GM18511 (cell line): ENCODE data around the gene GRIK4.
A peak's percentile ranks its signal among the peaks of the same experiment; 100 is the strongest.

Source experiments
- ATAC-seq: cut with Tn5 transposase; IDR thresholded peaks from one replicate; pipeline ENCODE4 v1.9.1; 2021; ENCODE audit warnings: mild to moderate bottlenecking, moderate library complexity; ENCODE audit not compliant: unreplicated experiment

The GRIK4 gene

DNA sequence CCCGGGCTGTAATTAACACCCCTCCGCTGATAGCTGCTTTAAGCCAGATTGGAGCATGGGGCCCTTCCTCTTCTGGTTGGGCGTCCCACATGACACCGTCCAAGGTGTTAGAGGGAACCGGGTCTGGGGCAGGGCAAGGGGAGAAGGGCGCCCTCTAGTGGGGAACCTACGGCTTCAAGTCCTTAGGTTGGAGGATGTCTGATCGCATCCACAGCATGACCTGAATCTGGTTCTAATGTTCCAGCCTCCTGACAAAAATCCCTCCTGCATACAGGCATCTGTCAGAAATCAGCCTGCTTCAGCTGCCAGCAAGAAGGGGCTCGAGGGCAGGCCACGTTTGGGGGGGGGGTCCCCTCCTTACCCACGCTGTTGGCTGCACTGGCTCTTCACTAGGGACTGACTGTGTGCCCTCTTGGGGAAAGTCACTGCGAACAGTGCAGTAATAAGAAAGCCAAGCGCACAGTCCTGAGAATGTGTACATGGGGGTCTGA, 418.2 kb downstream of the GRIK4 start:
- no peak for ATAC-seq

DNA sequence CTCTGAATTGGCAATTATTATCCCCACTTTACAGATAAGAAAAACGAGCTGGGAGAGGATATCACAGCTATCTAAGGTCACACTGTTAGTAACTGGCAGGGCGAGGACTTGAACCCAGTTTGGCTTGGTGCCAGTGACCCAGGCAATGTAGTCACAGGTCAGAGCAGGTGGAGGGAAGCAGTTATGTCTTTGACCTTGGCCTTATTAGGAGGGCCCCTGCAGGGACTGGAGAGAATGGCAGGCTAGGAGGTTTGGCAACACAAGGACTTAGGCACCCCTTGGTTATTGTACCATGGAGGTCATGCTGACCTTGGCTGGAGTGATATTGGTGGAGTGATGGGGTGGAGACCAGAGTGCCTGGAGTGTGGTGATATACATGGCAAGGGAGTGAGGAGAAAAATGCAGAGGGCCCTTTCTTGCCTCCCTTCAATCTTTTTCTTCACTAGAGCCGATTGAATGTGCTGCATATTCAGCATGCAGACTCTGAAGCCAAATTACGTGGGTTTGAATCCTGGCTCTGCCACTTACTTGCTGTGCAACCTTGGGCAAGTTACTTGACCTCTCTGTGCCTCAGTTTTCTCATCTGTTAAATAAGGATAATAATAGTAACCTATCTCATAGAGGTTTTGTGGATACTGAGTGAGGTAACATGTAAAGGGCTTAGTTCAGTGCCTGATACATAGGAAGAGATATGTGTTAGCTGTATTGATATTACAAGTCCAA, 419.7 kb downstream of the GRIK4 start:
- ATAC-seq, result no peak

DNA sequence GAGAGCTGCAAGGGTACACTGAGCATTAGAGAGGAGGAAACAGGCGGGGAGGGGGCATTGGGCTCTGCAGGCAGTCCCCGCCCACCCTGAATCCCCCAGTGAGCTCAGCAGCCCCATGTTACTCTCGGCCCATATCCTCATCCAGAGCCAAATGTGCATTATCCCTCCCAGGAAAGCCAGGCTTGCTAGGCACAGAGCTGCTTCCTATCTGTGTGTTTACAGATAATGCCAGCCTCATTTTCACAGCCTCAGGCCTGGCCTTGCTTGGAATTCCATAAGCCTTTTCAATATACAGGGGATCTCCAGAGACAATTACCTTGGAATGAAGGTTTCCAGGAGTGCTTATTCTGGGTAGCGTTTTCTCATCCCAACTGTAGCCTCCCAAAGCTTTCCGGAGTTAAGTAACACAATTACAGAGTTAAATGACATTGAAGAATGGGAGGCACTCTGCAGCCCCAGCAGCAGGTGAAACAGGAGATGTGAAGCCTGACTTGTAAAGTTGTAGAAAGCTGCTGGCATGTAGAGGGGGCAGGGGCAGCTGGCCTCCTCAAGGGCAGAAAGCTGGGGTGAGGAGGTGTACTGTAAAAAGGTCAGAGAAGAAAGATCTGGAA, 420.9 kb downstream of the GRIK4 start:
- ATAC-seq, result no peak

DNA sequence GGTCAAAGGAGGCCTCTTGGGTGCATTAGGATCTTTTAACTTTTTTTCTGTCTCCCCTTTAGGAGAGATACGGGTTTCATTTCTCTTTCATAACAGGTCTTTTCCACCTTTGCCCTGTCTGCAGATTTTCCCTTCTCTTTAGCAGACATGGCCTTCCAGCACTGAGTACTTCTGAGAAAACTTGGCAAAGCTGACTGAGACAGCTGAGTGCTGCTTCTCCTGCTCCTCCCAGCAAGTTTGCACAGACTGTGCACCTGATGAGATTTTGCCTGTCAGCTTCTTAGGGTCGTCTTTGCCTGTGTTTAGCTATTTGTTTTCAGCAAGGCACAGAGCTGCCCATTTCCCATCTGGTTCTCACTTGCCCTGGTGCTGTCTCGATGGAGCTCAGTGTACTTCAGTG, 424.8 kb downstream of the GRIK4 start:
- no peak for ATAC-seq

DNA sequence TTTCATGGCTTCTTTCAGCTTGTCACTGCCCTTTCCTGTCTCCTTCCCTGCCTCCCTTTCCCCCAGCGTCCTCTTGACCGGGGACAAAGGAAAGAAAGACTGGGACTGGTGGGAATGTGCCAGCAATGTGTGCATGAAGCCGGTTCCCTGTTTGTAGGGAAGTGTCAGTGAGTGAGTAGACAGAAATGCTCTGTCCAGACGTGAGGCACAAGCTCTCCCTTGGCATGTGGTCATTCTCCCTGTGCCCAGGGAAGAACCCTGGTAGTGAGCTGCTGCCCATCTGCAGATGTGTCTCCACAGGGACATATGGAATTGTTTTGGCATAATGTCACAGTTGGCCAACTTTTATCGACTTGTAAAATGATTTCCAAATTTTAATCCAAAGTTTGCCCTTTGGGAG, 426.0 kb downstream of the GRIK4 start:
- no peak for ATAC-seq

DNA sequence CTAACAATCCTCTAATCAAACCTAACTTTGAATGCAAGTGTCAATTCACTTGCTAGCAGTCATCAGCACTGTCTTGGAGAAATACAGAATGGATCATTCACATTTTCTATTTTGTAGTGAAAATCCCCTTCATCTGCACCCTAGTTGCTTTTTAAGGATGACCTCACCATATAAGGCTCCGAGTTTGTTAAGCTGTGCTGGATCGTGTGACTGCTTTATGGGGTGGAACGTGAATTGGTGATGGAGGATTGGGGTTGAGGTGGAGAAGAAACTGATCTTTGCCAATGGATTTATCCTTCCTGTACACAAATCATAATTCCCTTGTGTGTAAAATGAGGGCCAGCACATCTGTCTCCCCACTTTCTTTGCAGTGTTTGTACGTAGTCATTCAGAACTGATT, 426.7 kb downstream of the GRIK4 start:
- no peak for ATAC-seq

DNA sequence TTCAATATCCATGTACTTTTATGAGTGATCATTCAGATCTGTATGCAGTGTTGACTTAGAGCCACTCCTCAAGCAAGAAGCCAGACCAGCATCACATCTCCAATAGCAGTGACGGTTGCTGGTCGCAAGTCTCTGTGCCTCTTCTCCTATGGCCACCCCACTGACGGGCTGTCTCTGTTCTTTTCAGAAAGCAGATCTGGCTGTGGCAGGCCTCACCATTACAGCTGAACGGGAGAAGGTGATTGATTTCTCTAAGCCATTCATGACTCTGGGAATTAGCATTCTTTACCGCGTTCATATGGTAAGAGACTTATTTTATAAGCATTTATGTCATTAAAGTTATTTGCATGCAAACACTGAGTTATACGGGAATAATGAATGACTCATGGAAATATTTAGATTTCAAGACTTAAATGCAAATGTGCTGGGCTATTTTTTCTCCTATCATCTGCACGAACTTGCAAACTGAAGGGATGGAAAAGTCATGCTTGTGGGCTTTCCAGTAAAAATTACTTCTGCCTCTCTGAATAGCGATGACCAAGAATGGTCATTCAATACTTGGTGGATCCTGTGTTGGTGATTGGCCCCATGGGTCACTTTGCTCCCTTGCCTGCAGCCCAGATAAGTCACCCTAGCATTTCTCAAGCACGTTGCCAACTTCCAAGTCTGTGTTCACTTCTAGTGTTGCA, 428.8 kb downstream of the GRIK4 start:
- no peak for ATAC-seq

DNA sequence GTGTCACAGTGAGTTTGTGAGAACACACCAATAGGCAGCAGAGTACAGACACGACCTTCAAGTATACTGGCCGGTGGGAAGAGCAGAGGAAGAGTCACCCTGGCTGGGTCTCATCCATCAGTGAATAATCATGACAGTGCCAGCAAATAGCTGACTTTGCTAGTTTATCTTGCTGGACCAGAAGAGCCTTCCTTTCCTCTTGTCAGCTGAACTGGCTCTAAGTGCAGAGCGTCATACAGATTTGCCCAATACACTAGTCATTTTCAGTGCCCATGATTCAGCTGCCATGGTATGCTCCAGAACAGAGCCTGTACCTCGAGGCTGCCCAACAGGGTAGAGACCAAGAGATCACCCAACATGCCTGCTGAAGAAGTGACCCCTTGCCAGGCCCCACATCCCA, 429.5 kb downstream of the GRIK4 start:
- no peak for ATAC-seq

DNA sequence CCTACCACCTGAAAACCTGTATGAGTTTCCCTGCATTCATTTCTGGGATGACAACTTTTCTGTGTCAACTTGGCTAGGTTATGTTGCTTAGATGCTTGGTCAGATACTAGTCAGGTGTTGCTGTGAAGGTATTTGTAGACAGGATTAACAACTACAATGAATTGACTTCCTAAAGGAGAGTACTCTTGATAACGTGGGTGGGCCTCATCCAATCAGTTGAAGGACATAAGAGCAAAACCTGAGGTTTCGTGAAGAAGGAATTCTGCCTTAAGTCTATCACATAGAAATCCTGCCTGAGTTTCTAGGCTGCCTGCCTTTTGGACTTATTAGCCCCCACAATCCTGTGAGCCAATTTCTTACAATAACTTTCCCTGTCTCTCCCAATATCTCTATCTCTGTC, 431.2 kb downstream of the GRIK4 start:
- ATAC-seq, result no peak

DNA sequence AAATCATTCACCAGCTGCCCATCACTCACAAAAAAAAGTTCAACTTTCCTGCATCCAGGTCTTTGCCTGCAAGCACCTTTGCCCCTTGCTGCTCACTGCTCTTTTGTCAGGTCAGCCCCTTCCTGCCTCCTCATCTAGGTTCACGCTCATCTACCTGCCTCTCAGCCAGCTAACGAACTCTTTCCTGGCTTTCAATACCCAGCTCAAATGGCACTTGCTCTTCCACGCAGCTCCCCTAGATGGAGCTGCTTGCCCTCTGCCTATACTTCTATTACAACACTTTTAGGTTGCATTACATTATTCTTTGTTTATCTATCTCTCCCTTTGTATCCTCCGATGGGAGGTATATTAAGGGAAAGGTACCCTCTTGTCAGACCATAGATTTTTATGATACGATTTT, 433.5 kb downstream of the GRIK4 start:
- ATAC-seq, result no peak

DNA sequence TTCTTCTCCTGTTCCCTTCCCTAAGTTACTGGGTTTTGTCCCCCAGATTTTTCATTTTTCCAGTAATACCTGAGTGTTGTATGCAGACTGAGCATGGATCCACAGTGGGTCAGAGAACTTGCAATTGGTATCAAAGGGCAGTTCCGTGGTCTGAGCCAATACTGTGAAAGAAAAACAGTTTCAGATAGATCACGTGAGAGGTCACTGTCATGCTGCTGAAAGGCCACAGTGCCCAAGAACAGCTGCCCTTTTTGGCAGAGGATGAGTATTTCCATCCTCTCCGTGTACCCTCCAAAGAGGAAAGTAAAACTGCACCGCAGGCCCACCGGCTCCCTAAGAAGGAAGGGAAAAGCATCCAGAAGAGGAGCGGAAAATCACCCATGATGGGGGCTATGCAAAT, 439.3 kb downstream of the GRIK4 start:
- no peak for ATAC-seq

DNA sequence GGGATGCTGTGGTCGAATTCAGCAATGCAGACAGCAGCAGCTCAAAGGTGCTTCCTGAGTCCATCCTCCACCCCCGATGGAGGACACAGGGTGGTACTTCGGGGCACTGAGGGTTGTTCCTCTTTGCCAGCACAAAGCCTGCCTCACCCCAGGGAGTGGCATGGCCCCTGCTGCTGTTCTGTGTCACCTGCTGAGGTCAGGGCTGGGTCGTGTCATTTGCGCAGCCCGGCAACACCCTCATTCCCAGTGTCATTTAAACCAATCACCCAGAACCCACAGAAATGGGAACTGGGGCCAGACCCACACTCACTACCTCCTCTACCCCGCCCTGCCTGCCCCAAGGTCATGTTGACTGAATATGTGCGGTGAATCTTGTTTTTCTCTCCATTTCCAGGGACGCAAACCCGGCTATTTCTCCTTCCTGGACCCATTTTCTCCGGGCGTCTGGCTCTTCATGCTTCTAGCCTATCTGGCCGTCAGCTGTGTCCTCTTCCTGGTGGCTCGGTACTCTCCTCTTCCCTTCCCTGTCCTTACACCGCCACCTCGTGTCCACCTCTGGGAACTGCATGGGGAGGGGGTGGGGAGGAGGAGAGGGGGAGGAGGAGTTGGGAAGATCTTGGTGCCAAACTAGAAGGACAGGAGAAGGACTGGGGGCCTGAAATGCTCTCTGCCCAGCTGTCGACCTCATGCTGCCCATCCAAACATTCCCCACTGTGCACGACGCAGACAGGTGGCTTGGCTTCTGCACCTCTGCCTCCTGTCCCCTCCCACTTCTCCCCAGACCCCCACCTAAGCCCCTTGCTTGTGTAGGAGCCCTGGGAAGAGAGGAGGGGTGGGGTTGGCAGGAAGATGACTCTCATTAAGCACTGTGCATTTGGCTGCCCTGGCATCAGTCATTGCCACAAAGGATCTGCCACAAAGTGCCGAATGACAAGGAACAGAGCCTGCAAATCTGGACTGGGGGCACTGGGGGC, 441.2 kb downstream of the GRIK4 start:
- ATAC-seq, result peak; percentile 82

DNA sequence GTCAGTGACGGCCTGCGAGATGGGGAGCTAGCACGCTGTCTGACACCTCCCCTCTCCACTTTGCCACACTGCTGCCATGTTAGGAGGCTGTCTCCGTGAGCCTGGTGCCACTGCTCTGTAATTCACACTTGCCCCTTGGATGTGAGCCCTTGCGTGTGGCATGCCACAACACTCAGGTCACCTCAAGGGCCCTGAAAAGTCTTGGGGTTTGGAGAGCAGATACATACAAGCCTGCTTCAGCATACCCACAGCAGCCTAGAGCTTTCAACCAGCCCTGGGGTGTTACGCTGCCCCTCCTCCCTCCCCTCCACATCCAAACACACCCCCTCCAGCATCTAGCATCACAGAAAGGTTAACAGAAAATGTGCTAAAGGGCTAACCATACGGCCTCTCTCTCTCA, 442.8 kb downstream of the GRIK4 start:
- ATAC-seq, result no peak

DNA sequence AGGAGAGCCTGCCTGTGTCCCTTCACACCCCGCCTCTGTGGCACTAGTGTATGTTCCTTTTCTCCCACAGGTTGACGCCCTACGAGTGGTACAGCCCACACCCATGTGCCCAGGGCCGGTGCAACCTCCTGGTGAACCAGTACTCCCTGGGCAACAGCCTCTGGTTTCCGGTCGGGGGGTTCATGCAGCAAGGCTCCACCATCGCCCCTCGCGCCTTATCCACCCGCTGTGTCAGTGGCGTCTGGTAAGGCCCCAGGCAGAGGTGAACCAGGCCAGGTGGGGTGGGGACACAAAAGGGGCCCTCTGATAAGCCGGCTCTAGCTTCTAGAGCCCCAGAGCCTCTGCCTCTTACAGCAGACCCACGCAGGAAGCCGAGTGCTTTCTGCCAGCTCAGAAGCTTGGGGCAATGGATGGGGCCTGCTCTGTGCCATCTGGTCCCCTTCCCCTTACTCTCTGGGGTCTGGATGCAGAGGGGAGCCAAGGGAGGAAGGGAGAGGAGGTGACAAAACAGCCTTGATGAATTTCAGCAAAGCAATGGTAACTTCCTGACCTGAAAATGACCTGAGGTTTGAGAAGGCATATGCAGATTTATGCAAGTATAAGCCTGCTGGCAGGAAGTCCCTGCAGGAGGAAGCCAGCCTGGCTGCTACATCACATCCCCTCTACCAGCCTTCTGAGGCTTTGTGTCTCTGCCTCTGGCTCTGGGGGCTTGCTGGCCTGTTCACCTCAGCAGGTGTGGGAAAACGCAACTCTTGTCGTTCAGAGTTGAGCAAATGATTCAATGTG, 445.4 kb downstream of the GRIK4 start:
- ATAC-seq, result no peak

DNA sequence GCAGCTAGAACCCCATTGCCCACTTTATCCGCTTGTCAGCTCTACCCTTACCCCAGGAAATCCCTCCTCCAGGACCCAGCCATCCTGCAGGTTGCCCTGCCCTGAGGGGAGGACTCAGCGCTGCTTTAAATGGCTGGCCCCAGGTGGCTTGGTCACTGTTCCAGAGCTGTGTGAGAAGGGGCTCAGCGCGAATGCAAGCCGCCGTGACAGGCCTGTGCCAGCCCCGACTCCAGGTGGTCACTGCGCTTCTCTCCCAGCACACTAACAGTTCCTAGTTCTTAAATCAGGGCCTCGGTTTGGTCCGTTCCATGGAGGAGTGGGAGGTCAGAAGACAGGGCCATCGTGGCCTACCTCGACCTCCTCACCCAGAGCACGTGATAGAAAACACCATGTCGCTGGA, 446.6 kb downstream of the GRIK4 start:
- no peak for ATAC-seq

DNA sequence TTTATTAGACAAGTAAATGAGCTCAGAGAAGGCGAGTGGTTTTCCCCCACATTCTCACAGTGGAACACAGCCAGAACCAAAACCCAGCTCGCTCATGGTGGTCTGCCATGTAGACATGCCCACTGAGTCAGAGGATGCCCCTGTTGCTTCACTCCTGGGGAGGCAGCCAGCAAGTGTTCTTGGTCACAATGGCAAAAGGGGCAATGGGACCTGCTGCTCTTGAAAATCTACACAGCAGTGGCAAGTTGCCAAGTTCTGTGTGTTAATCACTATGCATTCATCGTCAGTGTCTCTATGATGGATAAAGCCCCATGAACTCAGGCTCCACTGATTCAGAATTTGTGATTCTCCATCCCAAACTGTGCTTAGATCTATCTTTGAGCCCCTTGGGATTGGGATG, 447.6 kb downstream of the GRIK4 start:
- ATAC-seq, result no peak

DNA sequence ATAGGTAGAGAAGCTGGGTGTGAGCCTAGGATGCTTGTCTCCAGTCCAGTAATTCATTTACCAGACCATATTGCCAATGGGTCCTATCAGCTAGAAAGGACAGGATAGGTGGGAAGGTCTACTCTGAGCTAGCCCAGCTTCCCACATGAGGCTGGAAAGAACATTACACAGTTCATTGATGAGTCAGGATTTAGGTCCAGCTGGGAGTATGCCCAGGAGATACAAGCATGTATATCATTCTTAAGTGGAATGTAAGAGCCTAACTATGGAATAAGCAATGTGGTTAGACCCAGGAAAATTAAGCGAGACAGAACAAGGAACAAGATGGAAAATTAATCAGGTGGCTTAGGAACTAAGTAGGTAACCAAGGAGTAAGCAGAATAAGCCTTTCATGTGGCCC, 453.3 kb downstream of the GRIK4 start:
- no peak for ATAC-seq

DNA sequence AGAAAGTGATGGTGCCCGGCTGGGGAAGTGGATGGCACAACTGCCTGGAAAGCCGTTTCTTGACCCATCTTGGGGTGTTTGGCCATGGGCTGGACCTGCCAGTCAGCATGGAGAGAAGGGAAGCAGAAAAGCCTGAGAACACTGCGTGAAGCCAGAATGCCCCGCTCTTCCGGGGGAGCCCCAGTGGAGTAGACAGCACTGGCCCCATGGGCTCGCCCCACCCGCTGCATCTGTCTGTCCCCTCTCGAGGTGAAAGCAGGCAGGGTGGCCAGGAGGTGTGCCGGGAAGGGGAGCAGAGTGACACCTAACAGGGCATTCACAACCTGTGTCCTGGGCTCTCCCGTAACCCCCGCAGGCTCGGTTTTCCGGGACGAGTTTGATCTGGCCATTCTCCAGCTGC, 455.3 kb downstream of the GRIK4 start:
- ATAC-seq, result no peak

DNA sequence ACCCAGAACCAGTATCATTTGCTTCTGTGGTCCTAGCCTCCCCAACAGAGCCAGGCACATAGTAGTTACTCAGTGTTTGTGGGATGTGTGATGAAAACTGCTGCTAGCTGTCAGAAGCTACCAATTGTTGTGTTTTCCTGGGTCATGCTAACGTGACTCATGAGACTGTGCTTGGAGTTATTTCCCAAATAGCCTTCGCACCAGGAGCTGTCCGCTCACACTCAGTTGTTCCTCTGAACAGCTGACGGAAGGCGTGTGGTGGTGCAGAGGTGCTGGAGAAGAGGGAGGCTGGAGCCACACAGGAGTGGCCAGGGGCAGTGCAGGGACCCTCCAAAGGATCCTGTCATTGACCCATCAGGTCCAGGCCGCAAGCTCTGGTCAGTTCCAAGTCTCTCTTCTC, 458.4 kb downstream of the GRIK4 start:
- ATAC-seq, result no peak

DNA sequence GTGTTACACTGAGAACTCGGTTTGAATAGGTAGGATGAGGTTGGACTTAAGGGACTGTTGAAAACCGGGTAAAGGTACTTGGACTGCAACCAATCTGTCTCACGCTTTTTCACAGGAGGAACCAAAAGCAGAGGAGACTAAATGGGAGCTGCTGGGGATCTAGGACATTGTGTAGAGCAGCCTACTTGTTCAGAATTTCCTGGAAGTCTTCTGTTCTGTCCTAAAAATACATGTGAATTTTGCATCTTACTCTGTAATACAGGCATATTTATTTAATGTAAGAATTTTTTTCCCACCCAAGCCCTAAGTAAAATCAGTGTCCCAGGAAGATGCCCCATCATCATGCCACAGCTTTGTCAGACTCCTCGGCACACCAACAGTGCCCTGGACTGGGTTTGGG, 460.3 kb downstream of the GRIK4 start:
- ATAC-seq, result no peak
